Mesenteric fat pad (tissue), 1 donor: Measurements from ENCODE around the gene OLFML2A. TPM values are rescaled to one million over a fixed set of nuclear protein-coding genes. Genes with fewer than 3 reads are reported as not detected.
"Not testable (repeated sequence)": the region's sequence is repeated elsewhere in the genome, so short reads cannot be mapped to it uniquely, and the experiment has no call there.

ENCODE experiments used
- DNase-seq: peaks from one replicate; pipeline ENCODE4 v3.0.0-alpha.2; 2020; ENCODE audit warnings: low spot score
- long read RNA-seq: library from polyadenylated mRNA; unstranded; transcript quantifications from one replicate; pipeline ENCODE4 v2.0.0, GENCODE V29; 2020
- total RNA-seq: library from RNA; stranded (reverse); fragmentation: NEBNext Ultra II Directional; extraction: Animal tissue kit (Norgen Biotek cat#: 25700); gene quantifications from one replicate; pipeline ENCODE4 v1.2.1, GENCODE V29; 2021
- donor health status: DM: yes; HTN: yes; CAD: no.

OLFML2A gene
- total RNA-seq, result 10.7 TPM
- long read RNA-seq, full-length matches to known transcripts, result 1 of 11 reads
- long read RNA-seq, partial matches to known transcripts, result 2 of 11 reads
- long read RNA-seq, other reads (novel, unspliced or antisense), result 8 of 11 reads

- peak; percentile 88 for DNase-seq
Observed at GRCh38 chr9:124776954-124777648, at the start of gene OLFML2A. Gene OLFML2A, plus strand, starts transcription at chr9:124777133. Its CDS starts 138 bp downstream, at chr9:124777271.

DNA sequence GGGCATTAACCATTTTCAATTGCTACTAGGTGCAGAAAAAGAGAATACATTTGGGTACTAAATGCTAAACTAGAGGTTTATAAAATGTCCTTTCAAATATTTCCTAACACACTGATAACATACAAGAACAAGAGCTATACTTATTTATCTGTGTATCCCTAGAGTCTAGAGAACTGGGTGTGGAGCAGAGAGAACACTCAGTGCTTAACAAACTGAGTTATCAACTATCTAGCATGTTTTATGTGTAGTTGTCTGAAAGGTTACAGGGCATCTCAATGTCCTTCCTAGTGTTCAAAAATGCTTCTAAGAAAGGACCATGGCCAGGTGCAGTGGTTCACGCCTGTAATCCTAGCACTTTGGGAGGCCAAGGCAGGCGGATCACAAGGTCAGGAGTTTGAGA is 46.2 kb upstream of the OLFML2A start:
- no peak for DNase-seq

DNA sequence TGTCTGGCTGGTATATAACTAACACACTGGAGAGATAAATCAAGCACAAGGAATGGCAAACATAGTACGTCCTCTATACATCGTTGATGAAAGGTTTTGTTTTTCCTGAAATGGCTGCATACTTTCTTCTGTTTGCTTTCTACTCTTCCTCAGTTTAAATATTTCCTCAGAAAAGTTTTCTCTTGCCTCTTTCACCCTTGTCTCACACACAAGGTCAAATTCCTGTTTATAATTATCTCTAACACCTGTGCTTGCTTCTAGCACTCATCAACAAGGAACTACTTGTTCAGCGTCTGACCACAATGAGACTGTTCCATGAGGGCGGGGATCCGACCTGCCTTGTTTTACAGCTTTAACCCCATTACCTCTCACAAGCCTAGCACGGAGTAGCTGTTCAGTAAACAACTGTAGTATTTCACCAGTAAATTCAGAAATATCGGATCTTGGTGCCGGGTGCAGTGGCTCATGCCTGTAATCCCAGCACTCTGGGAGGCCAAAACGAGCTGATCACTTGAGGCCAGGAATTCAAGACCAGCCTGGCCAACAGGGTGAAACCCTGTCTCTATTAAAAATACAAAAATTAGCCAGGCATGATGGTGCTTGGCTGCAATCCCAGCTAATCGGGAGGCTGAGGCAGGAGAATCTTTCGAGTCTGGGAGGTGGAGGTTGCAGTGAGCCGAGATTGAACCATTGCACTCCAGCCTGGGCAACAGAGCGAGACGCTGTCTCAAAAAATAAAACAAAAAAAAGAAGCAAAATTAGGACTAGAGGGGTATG is 42.8 kb upstream of the OLFML2A start:
- no peak for DNase-seq

DNA sequence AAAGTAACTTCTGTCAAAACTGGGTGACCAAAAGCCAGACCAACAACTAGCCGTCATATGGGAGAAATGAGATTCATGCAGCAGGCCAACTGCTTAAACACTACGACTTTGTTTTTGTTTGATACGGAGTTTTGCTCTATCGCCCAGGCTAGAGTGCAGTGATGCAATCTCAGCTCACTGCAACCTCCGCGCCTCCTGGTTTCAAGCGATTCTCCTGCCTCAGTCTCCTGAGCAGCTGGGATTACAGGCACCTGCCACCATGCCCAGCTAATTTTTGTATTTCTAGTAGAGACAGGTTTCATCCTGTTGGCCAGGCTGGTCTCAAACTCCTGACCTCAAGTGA is 42.2 kb upstream of the OLFML2A start:
- not testable (repeated sequence) for DNase-seq

DNA sequence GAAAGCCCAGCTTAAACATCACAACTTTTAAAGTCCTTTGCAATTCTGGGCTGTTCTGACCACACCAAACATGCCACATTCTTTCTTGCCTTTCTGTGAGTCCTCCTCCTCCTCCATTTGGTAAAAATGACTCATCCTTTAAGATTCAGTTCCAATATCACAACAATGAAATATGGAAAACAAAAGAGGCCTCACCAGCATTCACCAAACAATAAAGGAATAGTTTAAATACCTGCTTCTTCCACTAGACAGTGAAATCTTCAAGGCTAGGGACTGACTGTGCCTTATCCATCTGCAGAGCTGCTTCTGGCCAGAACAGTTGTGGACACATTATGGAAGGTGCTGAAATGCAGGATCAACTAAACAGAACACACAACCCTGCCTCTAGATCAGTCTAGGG is 41.8 kb upstream of the OLFML2A start:
- no peak for DNase-seq

DNA sequence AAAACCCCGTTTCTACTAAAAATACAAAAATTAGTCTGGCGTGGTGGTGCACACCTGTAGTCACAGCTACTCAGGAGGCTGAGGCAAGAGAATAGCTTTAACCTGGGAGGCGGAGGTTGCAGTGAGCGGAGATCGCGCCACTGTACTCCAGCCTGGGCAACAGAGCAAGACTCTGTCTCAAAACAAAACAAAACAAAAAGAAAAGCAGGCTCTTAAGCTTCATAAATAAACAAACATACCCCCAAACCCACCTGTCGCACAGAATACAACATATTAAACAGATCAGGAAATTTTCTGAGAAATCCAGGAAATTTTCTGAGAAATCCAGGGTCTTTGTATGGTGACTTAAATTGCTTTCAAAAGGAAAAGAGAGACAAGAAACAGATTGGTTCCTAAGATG is 38.9 kb upstream of the OLFML2A start:
- not testable (repeated sequence) for DNase-seq

DNA sequence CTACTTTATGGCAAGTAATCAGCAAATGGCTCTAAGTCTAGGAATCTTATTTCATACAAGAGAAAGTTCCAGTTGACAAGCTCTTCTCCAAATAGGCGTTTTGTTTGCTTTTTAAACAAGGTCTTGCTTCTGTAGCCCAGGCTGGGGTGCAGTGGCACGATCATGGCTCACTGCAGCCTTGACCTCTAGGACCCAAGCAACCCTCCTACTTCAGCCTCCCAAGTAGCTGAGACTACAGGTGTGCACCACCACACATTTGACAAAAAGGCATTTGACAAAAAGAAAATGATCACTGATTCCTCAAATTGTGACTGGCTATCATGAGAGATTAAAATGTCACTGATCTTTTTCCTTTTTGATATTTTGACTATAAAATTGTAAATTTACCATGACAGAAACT is 37.6 kb upstream of the OLFML2A start:
- no peak for DNase-seq

- no peak for DNase-seq
Observed at GRCh38 chr9:124741149-124741548, 35.8 kb upstream of the OLFML2A start.

DNA sequence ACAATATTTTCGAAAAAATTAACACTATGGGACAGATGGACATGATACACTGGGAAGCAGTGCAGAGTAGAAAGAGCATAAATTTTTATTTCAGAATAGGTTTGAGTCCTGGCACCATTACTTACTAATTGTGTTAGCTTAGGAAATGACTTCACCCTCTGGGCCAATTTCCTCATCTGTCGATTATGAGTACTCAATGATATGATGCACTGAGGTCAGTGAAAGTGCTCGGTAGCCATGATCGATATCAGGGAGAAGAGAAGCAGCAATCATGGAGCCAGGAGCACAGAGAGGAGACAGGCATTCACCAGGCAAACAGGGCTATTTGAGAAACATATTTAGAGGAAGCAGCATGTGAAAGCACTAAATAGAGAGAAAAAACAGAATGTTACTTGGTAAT is 35.3 kb upstream of the OLFML2A start:
- DNase-seq, result no peak

DNA sequence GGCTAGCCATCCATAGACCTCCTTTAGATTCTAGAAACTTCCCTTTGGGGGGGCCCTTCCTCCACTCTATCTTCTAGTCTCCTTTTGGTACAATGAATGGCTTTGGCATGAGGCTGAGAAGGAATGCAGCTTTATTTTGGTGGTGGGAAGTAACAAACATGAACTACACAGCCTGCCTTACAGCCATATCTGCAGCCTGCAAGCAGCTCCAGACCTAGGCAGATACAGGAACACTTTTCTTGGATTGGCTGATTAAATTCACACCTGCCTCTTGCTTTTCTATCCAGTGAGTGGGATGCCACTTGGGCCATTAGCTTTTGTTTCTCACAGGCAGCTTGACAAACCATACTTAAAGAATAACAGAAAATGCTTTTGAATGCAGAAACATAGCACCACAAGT is 34.0 kb upstream of the OLFML2A start:
- no peak for DNase-seq

DNA sequence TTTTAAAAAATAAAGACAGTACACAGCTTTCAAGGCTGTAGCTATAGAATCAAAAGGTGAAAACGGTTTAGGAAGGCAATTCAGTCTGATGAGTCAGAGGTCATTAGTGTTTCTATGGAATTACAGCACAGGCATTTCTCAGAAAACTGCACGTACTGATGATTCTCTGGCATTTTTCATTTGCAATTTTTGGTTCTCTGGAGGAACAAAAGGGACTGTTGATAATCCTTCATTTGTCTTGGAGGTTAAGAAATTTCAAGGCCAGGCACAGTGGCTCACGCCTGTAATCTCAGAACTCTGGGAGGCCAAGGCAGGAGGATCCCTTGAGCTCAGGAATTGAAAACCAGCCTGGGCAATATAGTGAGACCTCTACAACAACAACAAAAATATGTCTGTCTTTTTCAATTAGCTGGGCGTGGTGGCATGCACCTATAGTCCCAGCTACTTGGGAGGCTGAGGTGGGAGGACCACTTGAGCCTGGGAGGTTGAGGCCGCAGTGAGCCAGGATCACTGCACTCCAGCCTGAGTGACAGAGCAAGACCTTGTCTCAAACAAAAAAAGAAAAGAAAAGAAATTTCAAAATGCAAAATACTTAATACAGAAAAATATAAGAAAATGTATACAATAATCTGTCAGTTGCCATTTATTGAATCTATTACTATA is 33.1 kb upstream of the OLFML2A start:
- DNase-seq, result no peak

DNA sequence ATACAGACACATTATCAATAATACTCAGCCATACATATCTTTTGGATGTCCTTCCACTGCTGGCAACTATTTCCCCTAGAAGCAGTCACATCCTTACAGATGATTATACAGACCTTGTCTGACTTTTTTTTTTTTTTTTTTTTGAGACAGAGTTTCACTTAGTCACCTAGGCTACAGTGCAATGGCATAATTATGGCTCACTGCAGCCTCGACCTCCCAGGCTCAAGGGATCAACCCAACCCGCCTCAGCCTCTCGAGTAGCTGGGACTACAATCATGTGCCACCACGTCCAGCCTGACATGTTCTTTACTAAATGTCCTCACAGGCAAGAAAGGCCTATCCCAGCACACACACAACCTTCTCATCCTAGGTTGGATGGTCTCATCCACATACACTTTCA is 29.9 kb upstream of the OLFML2A start:
- DNase-seq, result no peak

DNA sequence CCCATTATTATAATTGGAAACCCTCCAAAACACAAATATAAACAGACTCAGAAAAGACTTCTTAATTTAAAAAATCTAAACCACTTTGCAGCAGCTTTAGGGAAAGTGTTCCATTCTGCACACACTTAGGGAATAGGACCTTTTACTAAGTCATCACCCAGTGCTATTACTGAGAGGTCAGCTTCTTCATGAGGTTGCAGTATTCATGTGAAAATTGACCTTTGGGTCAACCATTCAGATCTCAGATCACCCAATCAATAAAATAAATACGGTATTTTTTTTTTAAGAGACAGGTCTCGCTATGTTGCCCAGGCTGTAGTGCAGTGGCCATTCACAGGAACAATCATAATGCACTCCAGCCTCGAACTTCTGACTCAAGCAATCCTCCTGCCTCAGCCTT is 27.6 kb upstream of the OLFML2A start:
- DNase-seq, result no peak

GRCh38 chr9:124749781-124750180 is 27.2 kb upstream of the OLFML2A start:
- no peak for DNase-seq

DNA sequence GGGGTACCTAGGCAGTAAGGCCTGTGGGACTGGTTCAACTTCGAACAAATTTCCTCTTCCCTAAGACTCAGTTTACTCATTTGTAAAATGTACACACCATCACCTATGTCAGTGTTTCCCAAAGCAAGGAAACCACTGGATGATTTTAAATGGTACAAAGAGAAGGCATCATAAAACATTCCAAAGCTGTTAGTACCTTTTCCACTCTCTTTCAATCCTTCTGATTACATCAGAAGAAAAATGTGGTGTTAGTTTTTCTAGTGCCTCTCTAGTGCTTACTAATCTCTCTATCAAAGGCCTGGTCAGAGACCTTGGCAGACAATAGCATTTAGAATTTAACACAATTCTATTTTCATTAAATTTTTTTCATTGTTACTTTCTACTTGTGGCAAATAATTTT is 24.0 kb upstream of the OLFML2A start:
- no peak for DNase-seq

DNA sequence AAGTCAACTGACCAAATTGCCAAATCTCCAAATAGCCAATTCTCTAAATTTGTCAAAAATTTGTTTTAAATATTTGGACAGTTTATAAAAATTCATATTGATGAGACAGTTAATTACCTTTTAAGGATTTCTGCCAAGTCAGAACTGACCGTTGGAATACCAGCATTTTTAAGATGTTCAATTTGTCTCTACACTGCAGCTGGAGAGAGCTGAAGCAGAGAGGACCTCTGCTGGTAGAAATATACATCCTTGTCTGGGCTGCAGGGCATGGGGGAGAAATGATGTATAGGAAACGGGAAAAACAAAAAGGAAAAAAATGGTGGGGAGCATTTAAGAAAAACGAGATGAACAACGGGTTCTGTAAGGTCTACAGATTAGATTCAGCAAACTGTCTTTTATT is 22.6 kb upstream of the OLFML2A start:
- DNase-seq, result no peak

GRCh38 chr9:124755061-124755460 is 21.9 kb upstream of the OLFML2A start:
- no peak for DNase-seq

DNA sequence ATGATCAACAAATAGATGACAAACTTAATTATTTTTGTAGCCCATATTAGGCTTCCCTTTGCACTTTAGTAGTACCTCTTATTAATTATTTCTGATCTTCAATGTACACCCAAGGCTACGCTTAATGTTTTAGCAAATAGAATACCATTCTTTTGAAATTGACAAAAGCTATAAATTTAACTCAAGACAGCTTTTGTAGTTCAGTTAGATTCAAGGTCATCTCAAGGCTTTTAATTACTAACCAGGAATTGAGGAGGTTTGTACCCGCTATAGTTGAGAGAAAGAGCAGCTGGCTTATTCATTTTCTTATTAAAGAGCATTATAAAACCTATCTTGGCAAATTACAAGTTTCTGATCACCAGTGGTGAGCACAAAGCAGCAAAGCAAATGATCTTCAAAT is 20.9 kb upstream of the OLFML2A start:
- DNase-seq, result no peak

DNA sequence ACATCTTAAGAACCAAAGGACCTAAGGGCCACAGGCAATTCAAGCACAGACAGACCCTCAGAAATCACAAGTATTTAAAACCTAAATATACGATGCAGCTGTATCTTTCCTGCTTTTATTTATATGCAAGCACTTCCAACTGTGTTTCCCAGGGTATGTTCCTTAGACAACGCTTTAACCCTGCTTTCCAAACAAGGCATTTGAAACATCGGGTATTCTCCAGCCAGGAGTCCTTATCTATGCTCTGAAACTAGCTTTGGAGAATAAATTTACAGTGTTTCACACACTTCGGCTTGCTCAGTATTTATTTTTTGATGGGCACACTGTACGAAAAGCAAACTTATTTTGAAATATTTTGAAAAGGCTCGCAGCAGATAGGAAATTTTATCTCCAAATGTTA is 19.3 kb upstream of the OLFML2A start:
- DNase-seq, result no peak

DNA sequence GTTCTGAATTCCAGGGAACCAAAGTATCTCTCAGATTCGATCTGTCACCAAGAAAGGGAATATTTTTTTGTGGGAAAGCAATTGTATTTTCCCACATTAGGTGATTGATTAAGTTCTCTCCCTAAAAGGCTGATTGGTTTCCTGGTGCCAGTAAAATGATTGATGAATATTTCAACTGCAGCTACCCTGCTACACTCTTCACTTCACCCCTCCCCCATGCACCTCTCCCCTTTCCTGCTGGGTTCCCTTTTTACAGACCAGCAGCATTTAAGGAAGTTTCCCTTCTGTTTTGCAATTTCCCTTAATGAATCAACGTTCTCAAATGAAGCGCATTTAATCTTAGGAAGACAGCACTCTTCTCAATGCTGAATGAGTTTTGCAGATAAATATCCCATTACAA is 18.9 kb upstream of the OLFML2A start:
- DNase-seq, result no peak

DNA sequence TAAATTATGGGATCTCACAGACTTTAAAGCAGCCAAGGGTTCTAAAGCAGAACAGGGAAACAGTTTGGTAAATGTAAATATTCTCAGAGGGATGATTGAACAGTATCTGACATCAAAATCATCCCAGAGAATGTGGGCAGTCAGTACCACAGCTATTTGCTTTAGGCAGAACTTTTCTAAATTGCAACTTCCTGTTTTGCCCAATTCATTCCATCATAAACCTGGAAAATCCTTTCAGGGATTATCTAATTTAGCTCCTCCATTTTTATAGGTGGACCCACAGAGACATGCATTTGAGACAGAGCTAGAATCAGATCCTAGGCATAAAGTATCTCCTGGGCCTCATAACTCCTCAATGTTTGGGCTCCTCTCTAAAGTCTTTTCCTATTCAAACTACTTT is 18.2 kb upstream of the OLFML2A start:
- no peak for DNase-seq

DNA sequence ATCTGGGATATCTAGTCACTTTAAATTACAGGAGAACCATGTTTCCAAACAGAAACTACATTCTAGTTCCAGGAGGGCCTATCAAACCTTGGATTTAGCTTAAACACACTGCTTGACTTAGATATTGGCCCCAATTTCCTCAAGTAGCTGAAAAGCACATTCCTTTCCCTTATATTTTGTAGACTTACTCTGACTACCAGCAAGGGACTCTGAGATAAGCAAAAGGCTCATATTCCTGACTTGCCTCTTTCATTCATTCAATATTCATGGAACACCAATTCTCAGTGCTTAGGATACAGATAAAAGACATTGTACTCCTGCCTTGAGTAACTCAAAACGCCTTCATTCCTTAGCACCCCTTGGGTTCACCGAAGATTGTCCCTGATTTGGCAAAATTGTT is 17.6 kb upstream of the OLFML2A start:
- DNase-seq, result no peak
